Stimulated activated CD8-positive, alpha-beta memory T cell treated with anti-CD3 and anti-CD28 coated beads, Interleukin-4, amount 100 ng/mL, for 4 hours (primary cell): ENCODE data around the gene NPM3.

Experiments used
- DNase-seq, 2 donors: peaks; one replicate each; pipeline ENCODE4 v3.0.0-alpha.2; 2020; ENCODE audit warnings: low read depth in 2 of 2, low spot score in 1 of 2

The NPM3 gene, protein sequence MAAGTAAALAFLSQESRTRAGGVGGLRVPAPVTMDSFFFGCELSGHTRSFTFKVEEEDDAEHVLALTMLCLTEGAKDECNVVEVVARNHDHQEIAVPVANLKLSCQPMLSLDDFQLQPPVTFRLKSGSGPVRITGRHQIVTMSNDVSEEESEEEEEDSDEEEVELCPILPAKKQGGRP

DNA sequence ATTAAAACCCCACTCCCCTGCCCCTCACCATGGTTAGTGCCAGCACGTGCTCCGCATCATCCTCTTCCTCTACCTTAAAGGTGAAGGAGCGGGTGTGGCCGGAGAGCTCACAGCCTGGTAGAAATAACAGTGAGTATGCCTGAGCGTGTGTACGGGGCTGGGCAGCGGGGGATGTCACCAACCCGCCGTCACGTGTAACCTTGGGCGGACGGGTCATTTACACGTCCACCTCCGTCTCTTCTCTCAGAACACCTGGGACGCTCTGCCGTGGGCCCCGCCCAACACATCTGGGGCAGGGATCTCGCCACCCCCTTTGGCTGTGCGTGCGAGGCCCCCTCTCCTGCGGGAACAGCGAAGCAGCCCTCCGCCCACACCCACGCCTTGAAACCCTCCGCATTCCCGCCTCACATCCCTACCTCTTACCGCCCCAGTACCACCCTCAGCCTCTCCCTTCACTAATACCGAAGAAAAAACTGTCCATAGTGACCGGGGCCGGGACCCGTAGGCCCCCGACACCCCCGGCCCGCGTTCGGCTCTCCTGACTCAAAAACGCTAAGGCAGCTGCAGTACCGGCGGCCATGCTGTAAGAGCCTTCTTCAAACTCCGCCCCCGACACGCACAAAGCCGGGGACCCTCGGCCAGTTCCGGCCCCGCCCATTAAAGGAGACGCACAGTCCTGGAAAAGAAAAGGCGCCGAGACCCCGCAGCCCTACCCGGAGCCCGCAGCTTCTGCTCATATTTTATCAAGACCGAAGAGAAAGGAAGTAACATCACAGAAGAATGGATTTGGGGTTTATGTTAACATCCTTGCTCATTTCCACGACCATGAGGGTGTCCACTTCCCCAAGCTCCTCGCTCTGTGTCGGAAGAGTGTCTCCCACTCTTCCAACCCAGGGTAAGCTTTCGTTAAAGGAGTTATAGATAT lies at the start of gene NPM3:
NPM3 (minus strand) TSS at position 636 of the 925 bp plus-strand sequence; CDS start at position 580, 56 bp downstream.
- DNase-seq, result peak; percentile 72 to 75

DNA sequence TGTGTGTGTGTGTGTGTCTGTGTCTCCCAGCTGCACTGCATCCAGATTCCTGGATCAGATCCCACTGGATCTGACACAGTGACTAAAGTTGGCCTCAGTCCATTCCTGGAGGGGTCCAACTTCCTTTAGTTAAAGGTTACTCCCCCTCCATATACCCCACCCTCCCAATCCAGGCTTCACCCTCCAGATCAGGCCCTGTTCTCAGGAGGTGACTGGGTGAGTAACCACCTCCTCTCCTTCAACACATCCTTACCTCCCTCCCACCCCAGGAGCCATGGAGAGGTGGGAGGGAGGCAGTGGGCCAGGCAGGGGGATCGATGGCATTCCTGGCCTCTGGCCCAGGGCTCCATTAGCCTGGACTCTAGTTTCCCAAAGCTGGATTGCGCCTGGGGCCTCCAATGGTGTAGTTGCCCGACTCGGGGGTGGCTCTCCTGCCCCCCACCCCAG lies 49.1 kb upstream of the NPM3 start:
- DNase-seq, result no peak

DNA sequence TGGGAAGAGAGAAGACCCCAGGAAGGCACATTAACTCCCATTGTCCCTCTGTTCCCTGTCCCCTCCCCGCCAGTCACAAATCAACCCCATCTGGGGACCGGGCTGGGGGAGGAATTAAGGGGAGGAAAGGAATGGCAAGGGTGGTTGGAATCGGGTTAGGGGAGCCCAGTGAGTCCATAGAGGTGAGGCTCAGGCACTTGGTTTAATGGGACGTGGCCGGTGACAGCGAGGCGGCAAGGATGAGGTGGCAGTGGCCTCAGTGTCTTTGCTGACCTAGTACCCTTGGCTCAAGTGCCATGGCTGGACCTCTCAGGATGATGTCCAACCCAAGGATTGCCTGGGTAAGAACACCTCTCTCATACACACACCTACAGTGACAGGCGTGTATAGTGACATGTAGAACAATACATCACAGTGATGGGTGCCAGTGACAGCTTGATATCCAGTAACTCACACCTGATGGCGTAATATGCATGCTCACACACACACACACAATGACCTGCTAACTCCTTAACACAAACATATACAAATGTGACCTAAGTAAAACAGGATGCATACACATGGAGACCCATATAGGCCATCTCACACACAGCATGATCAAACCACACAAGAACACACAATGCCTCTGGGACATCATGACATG lies 48.0 kb upstream of the NPM3 start:
- DNase-seq, result no peak

DNA sequence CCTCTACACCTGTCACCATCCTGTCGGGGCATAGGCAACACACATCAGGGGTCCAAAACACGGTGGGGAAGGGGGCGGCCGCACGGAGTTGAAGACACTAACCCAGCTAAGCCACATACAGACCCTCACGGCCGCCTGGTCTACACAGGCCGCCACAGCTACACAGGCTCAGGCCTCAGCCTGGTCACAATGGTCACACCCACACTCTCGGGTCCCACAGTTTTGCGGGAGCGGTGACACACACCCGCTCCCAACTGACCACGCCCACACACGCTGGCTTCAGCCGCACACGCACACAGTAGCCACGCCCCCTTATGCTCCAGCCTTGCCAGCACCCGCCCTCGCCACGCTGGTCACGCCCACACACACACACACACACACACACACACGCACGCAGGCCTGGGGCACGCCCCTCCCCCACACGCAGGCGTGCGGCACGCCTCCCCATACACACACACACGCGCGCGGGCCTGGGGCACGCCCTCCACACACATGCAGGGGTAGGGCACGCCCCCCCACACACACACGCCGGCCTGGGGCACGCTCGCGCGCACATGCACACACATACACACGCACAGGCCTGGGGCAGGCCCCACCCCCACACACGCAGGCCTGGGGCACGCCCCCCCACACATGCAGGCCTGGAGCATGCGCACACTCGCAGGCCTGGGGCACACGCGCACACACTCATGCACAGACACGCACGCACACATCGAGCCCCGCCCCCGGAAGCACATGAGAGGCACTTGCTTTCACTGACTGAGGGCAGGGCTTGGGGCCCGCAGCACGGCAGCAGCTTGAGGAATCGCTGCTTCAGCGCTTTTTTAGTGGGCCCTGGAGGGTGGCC lies 47.3 kb upstream of the NPM3 start:
- DNase-seq, result peak; percentile 77 to 89

DNA sequence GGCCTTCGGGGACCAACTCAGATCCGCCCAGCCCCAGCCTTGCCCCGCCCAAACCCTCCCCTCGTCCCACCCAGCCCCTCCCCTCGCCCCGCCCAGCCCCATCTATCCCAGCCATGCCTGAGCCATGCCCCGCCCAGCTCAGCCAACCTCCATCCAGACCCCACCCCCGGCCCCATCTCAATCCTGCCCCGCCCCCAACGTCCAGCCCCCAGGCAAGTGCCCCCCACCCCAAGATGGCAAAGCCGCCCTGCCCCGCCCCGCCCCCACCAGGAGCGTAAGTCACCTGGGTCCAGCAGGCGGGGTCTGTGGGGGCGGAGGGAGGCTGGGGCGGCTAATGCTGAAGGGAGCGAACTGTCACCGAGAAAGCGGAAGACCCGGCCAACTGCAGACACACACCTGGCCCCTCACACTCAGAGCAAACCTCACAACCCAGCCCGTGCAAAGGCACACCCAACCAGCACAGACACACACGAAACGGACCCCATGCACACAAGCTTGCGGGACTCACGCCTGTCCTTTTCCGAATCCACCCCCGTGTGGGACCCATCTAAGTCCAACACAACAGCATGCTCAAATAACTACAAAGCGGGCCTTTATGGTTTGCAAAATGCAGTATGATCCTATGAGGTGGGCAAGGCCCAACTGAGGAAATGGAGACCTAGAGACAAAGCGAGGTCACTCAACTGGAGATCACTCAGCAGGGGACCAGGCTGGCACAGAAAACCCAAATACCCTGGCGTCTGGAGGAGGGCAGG lies 46.5 kb upstream of the NPM3 start:
- peak; percentile 33 to 45 for DNase-seq

DNA sequence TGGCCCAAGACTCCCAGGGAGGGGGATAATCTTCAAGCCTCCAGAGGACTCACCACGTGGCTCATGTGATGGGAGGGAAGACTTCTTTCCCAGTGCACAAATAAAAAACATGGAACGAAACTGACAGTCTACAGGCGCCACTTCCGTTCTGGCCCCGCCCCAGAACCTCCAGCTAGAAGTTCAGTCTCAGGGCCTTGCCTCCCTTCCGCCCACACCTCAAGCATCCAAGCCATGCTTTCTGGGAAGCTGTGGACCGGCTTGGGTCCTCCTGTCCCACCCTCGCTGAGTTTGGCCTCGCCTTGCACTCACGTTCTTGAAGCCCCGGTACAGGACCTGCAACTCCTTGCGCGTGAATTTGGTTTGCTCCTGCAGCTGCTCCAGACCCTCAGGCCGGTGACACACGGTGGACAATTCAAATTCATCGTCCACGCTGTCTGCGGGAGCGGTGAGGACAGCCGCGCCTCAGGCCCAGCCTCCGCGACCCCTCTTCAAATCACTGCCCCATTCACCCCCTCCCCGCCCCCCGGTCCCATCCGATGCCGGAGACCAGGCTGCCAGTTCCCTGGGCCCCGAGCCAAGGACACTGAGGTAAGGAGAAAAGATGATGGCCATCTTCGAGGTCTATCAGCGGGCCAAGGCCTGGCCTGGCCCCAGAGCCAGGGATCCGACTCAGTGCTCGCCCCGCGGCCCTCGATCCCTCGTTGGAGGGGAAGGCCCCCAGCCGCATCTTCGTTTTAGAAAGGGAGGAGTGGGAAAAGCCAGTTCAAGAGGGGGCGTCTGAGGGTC lies 45.7 kb upstream of the NPM3 start:
- no peak for DNase-seq

DNA sequence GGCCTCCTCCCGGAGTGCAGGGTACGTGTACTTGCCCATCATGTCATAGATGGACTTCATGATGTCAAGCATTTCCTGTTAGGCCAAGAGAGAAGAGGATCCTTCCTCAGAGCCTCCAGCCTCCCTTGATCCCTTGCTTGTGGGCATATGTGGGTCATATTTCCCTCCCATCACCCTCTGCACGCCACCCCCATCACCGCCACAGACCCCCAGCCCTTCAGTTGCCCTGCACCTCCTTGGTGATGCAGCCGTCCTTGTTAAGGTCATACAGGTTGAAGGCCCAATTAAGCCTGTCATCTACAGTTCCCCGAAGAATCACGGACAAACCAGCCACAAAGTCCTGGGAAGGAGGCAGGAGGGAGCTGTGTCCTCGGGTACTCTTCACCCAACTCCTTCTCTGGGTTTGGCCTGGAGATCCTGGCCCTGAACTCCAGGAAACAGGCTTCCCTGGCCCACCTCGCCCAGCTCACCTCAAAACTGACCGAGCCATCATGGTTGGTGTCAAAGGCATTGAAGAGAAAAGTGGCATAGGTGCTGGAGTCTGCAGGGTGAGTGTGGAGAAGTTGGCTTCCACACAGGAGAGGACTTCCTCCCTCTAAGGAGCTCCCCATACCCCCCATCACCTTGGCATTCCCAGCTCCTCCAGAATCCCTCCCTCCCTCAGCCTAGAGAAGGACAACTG lies 44.8 kb upstream of the NPM3 start:
- DNase-seq, result no peak

DNA sequence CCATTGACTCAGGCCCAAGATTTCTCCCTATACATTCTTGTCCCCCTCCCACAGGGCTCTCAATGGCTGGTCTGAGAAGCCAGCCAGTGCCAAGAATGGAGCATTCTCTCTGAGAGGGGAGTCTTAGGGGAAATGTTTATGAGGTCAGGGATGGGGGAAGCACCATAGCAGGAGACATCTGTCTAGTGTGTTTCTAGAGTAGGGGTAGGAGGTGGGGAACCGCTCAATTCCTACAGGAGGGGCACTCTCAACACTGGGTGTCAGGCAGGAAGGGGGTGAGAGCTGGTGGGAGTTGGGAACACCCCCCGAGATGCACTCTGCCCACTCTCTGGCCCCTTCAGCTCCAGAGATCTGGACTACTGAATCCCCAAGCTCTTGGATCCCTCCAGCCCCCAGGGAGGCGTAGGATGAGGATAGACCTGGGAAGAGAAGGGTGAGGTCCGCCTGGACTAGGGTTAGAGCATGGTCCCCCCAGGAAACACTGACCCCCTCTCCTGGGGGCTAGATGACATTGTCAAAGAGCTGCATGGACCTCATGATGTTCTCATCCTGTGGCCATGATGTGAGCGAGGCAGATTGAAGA lies 43.7 kb upstream of the NPM3 start:
- no peak for DNase-seq

DNA sequence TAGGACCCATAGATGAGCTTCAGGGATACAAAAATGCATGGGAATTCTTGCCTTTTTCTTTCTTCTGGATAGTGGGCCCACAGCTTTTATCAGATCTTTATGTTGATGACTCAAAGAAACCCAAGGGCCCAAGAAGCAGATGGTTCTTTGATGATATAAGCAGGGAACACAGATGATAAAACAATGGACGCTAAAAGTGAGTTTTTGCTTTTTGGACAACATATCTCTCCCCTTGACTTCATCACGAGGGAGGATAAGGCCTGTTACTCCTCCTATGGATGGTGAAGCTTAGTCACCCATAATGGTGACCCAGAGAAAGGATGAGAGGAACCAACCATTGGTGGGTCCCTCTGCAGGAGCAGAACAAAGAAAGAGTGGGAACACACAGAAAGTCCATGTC lies 41.5 kb upstream of the NPM3 start:
- no peak for DNase-seq

DNA sequence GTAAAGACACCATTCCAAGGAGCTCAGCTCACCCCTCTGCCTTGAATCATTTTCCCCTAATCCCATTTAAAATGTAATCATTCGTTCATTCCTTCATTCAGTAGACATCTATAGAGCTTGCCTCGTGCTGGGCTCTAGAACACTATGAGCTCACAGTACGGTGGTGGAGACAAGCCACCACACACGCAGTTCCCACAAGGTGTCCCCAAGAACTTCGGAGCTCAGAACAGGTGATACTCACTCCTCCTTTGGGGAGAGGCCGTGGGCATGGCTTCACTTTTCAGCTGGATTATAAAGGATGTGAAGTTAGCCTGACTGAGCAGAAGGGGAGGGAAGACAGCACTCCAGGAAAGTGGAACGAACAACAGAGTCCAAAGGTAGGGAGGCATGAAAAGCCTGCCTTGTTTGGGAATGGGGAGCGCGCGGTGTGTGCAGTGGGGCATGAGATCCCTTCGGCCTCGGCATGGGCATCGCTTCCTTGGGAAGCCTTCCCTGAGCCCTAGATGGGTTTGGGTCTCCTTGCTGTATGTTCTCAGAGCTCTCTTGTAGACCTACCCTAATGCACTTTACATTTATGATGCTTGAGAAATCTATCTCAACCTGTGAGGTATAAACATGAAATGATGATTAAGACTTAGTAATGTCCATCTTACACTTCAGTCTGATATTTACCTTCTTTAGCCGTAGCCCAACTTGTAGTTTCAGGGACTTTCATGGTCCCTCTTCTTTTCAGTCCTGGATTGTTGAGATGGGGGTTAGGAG lies 35.8 kb upstream of the NPM3 start:
- DNase-seq, result no peak

DNA sequence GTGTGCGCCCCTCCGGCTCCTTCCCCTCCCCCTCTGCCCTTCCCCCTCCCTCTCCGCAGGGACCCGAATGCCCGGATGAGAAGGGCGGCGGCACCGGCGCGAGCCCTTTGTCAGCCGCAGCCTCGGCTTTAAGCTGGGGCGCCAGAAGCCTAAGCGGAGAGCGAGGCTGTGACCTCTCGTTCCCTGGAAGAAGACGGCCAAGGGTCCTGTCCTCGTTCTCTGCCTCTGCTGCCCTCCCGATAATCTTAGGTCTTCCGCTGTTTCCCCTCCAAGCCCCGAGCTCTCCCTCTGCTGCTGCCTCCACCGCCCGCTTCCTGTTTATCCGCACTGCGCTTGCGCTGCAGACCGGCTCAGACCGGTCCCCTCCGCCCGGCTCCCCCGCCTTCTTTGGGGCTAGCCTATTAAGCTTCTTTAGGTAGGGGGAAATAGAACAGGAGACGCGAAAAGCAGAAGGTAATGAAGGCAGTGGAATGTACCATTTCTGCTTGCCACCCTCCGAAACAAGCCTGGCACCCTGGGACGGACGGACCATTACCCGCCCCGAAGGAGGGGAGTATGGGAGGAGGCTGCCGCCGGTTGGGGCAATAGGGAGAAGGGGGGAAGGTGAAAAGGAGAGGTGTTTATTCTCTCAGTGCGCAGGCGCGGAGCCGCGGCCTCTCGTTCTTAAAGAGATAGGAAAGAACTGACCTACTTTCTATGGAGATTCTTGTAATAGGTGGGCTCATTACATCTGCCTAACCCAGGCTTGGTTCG lies 35.0 kb upstream of the NPM3 start, which contains the start of gene OGA:
OGA (minus strand) TSS at position 326 of the 753 bp plus-strand sequence. CDS start 422 bp downstream, outside the sequence.
- DNase-seq, result peak; percentile 94 to 95

DNA sequence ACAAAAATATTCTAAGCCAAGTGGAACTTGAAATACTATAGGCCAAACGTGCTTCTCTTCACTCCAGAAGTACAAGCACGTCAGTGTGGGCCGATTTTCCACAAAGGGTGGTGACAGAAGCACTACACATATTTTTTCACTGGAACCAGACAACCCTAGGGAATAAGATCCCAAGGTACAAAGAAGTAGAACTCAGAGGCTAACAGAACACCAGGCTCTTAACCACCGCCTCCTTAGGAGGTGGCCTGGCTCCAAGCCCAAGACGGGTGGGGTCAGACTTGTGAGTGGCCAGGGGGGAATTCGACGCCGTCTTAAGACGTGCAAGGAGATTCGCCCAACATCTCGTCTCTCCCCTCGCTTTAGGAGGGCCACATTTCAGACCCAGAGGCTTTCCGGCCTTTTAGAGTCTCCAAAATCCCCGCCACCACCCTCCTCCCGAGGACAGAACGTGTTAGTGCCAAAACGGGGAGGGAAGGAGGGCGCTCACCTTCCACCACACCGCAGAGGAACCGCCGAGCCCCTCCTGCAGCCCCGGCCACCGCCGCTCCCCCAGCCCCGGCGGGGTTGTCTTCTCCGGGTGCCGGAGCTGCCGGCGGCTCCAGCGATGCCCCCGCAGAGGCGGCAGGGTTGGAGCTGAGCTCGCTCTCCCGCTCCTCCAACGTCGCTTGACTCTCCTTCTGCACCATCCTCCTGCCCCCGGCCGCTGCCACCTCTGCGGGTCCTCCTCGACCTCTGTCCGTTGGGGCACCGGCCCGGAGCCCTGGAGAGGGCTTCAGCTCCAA lies 34.3 kb upstream of the NPM3 start:
- DNase-seq, result no peak

DNA sequence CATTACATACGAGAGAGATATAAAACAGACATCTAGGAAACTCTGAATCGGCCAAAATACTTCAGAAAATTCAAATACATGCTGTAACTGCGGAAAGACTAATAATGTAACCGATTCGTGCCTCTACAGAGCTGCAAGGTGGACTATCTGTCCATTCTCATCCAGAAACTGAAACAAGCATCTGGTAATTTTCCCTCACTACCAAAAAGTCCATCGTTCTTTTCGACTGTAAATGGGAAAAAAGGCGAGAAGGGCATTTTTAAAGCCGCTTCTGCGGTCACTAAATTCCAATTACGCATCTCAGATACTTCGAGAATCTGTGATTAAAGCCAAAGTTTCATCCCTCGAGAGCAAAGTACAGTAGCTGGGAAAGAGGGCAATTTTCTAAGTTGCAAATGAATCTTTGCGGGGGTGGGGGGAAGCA lies 33.7 kb upstream of the NPM3 start:
- DNase-seq, result no peak

DNA sequence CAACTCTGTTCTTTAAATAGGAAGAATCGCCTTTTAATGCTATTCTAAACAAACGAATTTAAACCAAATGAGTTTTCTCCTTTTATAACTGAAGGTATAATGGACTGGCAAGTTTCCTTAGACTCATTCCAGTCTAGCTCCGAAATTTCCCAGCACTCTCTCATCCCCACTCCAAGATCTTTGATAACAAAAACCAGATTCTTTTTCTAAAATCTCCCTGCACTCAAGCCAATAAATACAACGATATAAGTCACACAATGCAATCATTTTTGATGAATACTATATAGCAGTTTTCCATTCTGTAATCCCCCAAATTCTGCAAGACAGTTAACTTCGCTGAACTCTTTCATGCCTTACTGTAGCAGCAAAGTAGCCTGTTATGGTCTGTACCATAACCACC lies 33.1 kb upstream of the NPM3 start:
- no peak for DNase-seq

DNA sequence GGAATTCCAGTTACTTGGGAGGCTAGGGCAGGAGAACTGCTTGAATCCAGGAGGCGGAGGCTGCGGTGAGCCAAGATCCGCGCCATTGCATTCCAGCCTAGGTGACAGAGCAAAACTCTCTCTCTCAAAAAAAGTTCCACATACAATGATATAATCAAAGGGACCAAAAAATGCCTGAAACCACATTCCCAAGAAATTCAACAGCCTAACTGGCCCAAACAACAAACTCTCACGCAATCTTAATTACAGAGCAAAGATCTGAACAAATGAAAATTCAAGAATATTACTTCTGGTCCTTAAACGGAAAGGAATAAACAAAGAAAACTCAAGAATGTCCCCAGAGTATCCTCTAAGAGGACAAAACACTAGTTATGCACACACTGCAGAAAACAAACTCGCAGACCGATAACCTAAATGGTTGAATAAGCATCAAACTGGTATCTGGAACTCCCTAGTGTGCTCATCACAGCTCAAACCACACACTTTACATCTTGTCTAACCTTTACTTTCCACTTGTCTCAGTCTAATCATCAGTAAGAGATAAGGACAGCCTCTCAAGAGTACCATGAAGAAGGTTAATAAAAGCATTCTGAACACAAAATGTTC lies 31.3 kb upstream of the NPM3 start:
- DNase-seq, result no peak

DNA sequence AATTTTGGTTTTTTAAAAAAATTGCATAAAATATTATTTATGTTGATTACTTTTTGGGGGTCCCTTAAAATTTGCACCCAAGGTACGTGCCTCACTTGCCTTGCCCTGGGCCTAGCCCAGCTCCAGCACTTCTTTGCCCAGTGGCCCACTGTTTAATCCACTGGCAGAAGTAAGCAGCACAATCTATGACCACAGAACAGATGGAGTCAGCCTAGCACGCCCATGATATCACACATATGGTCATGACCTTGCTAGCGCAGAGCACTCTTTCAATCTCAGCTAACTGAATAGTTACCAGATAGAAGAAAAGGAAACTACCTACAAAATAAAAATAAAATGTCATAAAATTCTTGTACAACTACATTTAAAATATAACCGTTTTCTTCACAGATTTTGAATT lies 29.4 kb upstream of the NPM3 start:
- DNase-seq, result no peak
